GM12892 (cell line): ENCODE data around the gene PSKH1.

ENCODE experiments used
- POLR2A ChIP-seq: IDR thresholded peaks from 2 replicates; pipeline ENCODE4 v1.6.1; 2011; ENCODE audit warnings: low read depth, low read length, control low read depth
- POLR2AphosphoS5 ChIP-seq: IDR thresholded peaks from 2 replicates; pipeline ENCODE4 v1.6.1; 2011; ENCODE audit warnings: low read depth, low read length, control low read depth

DNA sequence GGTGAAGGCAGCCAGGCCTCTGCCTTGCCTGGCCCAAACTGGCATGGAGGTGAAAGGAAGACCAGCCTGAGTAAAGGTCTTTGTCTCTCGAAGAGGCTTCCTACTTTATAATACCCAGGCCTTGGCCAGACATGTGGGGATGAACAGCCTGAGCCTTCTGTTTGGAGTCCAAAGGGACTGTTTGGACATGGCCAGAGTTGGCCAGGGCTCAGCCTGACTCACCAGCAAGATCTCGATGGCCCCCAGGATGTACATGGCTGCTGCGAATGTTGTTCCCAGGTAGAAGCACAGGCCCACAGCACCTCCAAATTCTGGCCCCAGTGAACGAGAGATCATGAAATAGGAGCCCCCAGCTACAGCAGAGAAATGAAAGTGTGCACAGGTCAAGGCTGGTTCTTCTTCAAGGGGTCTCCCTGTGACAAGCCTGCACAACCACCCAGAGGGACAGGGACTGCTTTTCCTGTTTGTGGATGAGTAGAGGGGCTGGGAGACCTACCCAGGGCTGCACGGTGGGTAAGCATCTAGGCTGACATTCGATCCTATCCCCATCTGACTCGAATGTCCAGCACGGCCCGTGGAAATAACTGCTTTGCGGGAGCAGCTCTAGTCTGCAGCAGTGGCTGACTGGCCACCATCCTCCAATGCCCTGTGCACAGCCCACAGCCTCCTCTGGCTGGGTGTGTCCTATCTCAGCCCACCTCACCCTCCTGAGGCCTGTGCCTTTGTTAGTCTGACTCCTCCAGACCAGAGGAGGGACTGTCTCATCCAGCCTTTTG is 61.6 kb downstream of the PSKH1 start:
- TF ChIP-seq POLR2A, result no peak
- no peak for TF ChIP-seq POLR2AphosphoS5
